Activated CD8-positive, alpha-beta T cell treated with anti-CD3 and anti-CD28 coated beads for 36 hours (primary cell): ENCODE measurements around the gene ERC2. TPM values are rescaled to one million over a fixed set of nuclear protein-coding genes. Genes with fewer than 3 reads are reported as not detected.

Source experiments
- ATAC-seq: fragments of 200-7000 bp; cut with Tn5 transposase; one replicate; pipeline ENCODE4 v1.10.0; 2021; ENCODE audit warnings: mild to moderate bottlenecking, moderate library complexity
- CTCF ChIA-PET: fragments of 350-600 bp; sonication (Branson Sonifier 250); formaldehyde crosslinking; loops from one replicate; lab custom pipeline; 2021; ENCODE audit warnings: antibody characterized with exemption; lab: Charles Lee
- POLR2A ChIA-PET: fragments of 350-600 bp; sonication (Branson Sonifier 250); formaldehyde crosslinking; loops from one replicate; lab custom pipeline; 2021; ENCODE audit warnings: antibody characterized with exemption; lab: Charles Lee
- DNase-seq: peaks from one replicate; pipeline ENCODE4 v3.0.0-alpha.2; 2020
- H3K27ac Mint-ChIP-seq: one replicate; pipeline ENCODE4 v1.8.0; 2021; ENCODE audit warnings: mild to moderate bottlenecking, mixed read lengths
- H3K27me3 Mint-ChIP-seq: one replicate; pipeline ENCODE4 v1.8.0; 2021; ENCODE audit warnings: mixed read lengths
- H3K36me3 Mint-ChIP-seq: one replicate; pipeline ENCODE4 v1.8.0; 2021; ENCODE audit warnings: low read depth, mixed read lengths
- H3K4me1 Mint-ChIP-seq: one replicate; pipeline ENCODE4 v1.8.0; 2021; ENCODE audit warnings: low read depth, mixed read lengths
- H3K4me3 Mint-ChIP-seq: one replicate; pipeline ENCODE4 v1.8.0; 2021; ENCODE audit warnings: mild to moderate bottlenecking, moderate library complexity, mixed read lengths
- H3K9me3 Mint-ChIP-seq: one replicate; pipeline ENCODE4 v1.8.0; 2021; ENCODE audit warnings: mixed read lengths
- intact Hi-C: fragments of 100-400 bp; cut with micrococcal nuclease; formaldehyde crosslinking; loops from one replicate; pipeline ENCODE4 v1.10.0; 2022
- total RNA-seq, 2 experiments: library from RNA; stranded (reverse); gene quantifications; one replicate each; pipeline ENCODE4 v1.2.3, GENCODE V29; 2021
- TF ChIP-seq, protein P1 (sequence below): fragments of 200-600 bp; IDR thresholded peaks from one replicate; pipeline ENCODE4 v1.8.0; 2022; ENCODE audit warnings: antibody characterized with exemption, mild to moderate bottlenecking

Gene ERC2
- total RNA-seq, 2 experiments from 2014 or later: 0.18 to 0.52 TPM

DNA sequence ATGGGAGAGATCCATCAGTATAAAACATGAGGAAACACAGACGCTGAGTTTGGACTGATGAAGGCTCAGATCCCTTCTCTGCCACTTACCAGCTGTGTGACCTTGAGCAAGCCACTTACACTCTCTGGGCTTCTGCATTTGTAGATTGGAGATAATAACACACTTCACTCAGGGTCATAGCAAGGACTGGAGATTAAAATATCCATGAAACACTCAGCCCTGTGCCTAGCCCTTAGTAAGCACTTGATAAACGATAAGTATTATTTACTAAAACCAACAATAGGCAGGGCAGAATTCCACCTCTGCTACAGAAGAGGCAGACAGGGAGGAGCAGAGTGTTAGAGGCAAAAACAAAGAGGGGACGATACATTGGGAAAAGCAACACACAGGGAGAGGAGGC lies 560.7 kb downstream of the ERC2 start:
- intact Hi-C loops: no loop called here
- H3K4me1 Mint-ChIP-seq: no peaks in the 10 kb centered on the region
- no peaks in the 10 kb centered on the region for H3K36me3 Mint-ChIP-seq
- TF ChIP-seq, protein P1, sequence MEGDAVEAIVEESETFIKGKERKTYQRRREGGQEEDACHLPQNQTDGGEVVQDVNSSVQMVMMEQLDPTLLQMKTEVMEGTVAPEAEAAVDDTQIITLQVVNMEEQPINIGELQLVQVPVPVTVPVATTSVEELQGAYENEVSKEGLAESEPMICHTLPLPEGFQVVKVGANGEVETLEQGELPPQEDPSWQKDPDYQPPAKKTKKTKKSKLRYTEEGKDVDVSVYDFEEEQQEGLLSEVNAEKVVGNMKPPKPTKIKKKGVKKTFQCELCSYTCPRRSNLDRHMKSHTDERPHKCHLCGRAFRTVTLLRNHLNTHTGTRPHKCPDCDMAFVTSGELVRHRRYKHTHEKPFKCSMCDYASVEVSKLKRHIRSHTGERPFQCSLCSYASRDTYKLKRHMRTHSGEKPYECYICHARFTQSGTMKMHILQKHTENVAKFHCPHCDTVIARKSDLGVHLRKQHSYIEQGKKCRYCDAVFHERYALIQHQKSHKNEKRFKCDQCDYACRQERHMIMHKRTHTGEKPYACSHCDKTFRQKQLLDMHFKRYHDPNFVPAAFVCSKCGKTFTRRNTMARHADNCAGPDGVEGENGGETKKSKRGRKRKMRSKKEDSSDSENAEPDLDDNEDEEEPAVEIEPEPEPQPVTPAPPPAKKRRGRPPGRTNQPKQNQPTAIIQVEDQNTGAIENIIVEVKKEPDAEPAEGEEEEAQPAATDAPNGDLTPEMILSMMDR: no peak
- ATAC-seq (no peak), DNase-seq (no peak)
- H3K9me3 Mint-ChIP-seq: no peaks in the 10 kb centered on the region
- H3K27ac Mint-ChIP-seq: no peak overlapping the region
- ChIA-PET CTCF (no interaction called here), POLR2A (no interaction called here)
- H3K27me3 Mint-ChIP-seq: no peaks in the 10 kb centered on the region
- H3K4me3 Mint-ChIP-seq: no peak overlapping the region

DNA sequence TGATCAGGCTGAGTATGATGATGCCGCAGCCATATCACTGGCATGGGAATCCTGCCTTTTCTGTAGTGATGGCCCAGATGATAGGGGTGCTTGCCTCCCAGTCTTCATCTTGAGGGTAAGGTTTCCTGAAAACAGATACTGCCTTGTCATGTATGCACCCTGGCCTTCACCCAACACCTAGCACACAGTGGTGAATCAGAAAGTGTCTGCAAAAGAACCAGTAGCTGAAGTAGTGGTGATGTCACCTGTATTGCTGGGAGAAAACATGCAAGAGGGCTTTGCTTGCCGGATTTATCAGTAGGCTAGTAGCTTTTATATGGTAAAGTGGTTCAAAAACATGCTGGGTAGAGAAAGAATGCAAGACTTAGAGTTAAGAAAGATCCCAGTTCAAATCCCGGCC lies 561.4 kb downstream of the ERC2 start:
- H3K9me3 Mint-ChIP-seq: no peaks in the 10 kb centered on the region
- H3K27me3 Mint-ChIP-seq: no peaks in the 10 kb centered on the region
- TF ChIP-seq, protein P1: no peak
- no peak overlapping the region for H3K4me3 Mint-ChIP-seq
- intact Hi-C loops: no loop called here
- H3K36me3 Mint-ChIP-seq: no peaks in the 10 kb centered on the region
- ATAC-seq (no peak), DNase-seq (no peak)
- no peaks in the 10 kb centered on the region for H3K4me1 Mint-ChIP-seq
- H3K27ac Mint-ChIP-seq: no peak overlapping the region
- ChIA-PET POLR2A (no interaction called here), CTCF (no interaction called here)

DNA sequence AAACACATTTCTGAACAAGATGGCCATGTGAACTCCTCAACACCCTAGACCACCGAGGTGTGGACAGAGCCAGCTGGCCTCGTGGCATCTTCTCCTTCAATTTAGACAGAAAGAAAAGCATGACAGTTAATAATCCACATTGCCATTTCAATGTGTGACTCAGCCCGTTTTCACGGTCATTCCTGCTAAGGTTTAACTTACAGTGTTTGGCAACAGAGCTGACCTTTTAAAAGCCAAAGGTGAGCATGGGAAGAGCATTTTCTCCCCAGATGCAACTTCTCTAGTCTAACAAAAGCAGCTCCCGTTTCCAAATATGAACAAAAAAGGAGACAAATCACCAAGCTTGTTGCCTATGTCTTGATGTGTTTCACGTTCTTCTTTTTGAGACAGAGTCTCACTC lies 563.6 kb downstream of the ERC2 start:
- ATAC-seq (no peak), DNase-seq (no peak)
- ChIA-PET CTCF (no interaction called here), POLR2A (interaction anchor here (0.6 kb wide), 1 partner anchor 639 kb away, joined by 3 read pairs; no protein-coding TSS in a partner anchor)
- Mint-ChIP-seq H3K4me1 (no peaks in the 10 kb centered on the region), H3K27ac (no peak overlapping the region), H3K9me3 (no peaks in the 10 kb centered on the region), H3K4me3 (no peak overlapping the region), H3K36me3 (no peaks in the 10 kb centered on the region), H3K27me3 (no peaks in the 10 kb centered on the region)
- TF ChIP-seq, protein P1: no peak
- intact Hi-C loops: no loop called here

DNA sequence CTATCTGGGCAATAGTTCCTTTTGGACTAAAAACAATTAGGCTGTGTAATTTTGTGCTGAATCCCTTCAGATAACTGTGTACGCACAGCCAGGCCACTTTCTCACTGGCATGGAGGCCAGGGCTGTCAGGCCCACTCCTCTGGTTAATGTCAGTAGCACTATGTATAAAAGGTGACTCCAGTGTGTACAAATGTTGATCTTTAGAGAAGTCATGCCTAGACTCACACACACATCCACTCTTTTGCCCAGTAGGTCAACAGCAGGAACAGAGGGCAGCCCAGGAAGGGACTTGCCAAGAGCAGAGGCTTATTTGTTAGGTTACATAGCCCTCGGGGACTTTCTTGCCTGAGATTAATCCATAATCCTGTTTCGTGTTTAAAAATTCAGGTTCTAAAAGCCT lies 564.6 kb downstream of the ERC2 start:
- TF ChIP-seq, protein P1: no peak
- CTCF ChIA-PET: interaction anchor here (1.2 kb wide), 1 partner anchor 10 kb away, joined by 3 read pairs; no protein-coding TSS in a partner anchor
- Mint-ChIP-seq H3K27me3 (no peaks in the 10 kb centered on the region), H3K27ac (no peak overlapping the region), H3K4me1 (no peaks in the 10 kb centered on the region), H3K4me3 (no peak overlapping the region), H3K36me3 (no peaks in the 10 kb centered on the region), H3K9me3 (no peaks in the 10 kb centered on the region)
- intact Hi-C loops: no loop called here
- ATAC-seq (no peak), DNase-seq (no peak)
- POLR2A ChIA-PET: no interaction called here

DNA sequence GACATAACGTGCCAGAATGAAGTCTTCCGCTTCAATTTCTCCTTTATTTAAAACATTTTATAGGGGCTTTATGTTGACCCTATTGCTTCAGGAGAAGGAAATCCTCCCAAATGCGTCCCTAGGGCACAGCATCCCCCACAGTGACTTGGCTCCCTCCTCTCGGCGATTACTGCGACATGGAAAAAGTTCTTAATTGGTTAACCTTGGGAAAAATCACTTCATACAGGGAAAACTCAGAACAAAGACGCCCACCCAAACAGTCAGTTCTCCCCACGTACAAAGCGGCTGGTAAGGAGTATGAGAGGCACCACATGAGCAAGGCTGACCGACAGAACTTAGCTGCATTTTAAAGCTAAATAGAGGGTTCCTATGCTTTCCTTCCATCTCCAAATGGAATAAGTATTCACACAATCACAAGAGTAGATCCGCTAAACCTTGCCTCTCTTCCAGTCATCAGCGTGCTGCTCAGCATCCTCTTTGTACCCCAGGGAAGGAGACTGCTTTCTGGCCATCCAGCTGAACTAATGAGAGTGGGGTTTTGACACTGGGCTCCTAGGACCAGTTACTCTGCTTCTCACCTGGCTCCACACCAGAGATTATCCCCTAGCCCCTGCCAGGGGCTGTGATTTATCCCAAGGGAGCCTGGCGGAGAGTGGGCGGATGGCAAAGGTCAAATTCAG lies 565.9 kb downstream of the ERC2 start:
- intact Hi-C loops: no loop called here
- TF ChIP-seq, protein P1: no peak
- Mint-ChIP-seq H3K36me3 (no peaks in the 10 kb centered on the region), H3K9me3 (no peaks in the 10 kb centered on the region), H3K27me3 (no peaks in the 10 kb centered on the region), H3K4me1 (no peaks in the 10 kb centered on the region), H3K27ac (no peak overlapping the region), H3K4me3 (no peak overlapping the region)
- ATAC-seq (no peak), DNase-seq (no peak)
- ChIA-PET CTCF (interaction anchor here (1.2 kb wide), 1 partner anchor 8 kb away, joined by 3 read pairs; no protein-coding TSS in a partner anchor), POLR2A (no interaction called here)
